SK-N-SH treated with all-trans-retinoic acid at 6 μM for 48 hours (cell line): ENCODE measurements around the gene A2M.

Source experiments
- ATAC-seq: fragments of 200-7000 bp; cut with Tn5 transposase; 3 replicates; pipeline ENCODE4 v1.9.1; 2020; ENCODE audit warnings: mild to moderate bottlenecking, moderate library complexity
- ARNTL ChIP-seq: fragments of 450-650 bp; formaldehyde crosslinking; IDR thresholded peaks from 2 replicates; pipeline ENCODE4 v1.5.0; 2020; ENCODE audit warnings: low read depth, mild to moderate bottlenecking, moderate library complexity, borderline replicate concordance
- BACH2 ChIP-seq: fragments of 250-450 bp; sonication (Bioruptor Pico); IDR thresholded peaks from 2 replicates; pipeline ENCODE4 v1.9.0; 2021; ENCODE audit warnings: mild to moderate bottlenecking, borderline replicate concordance
- CSDC2 ChIP-seq: fragments of 250-450 bp; sonication (Bioruptor Pico); IDR thresholded peaks from 2 replicates; pipeline ENCODE4 v1.5.0; 2020; ENCODE audit warnings: mild to moderate bottlenecking, moderate library complexity
- ESRRG ChIP-seq: fragments of 250-450 bp; sonication (Bioruptor Pico); IDR thresholded peaks from 2 replicates; pipeline ENCODE4 v1.6.1; 2021; ENCODE audit warnings: mild to moderate bottlenecking
- GLIS3 ChIP-seq: fragments of 250-450 bp; sonication (Bioruptor Pico); IDR thresholded peaks from 2 replicates; pipeline ENCODE4 v1.5.0; 2020; ENCODE audit warnings: mild to moderate bottlenecking, moderate library complexity
- ISL1 ChIP-seq: fragments of 250-450 bp; sonication (Bioruptor Pico); IDR thresholded peaks from 2 replicates; pipeline ENCODE4 v2.1.2; 2022; ENCODE audit warnings: mild to moderate bottlenecking, moderate library complexity
- OSR1 ChIP-seq: fragments of 250-450 bp; sonication (Bioruptor Pico); IDR thresholded peaks from 2 replicates; pipeline ENCODE4 v1.8.0; 2022; ENCODE audit warnings: moderate library complexity, mild to moderate bottlenecking, inconsistent platforms
- POU6F1 ChIP-seq: fragments of 250-450 bp; sonication (Bioruptor Pico); IDR thresholded peaks from 2 replicates; pipeline ENCODE4 v1.8.0; 2021; ENCODE audit warnings: low read depth, mild to moderate bottlenecking, moderate library complexity, borderline replicate concordance
- PPARA ChIP-seq: fragments of 250-450 bp; sonication (Bioruptor Pico); IDR thresholded peaks from 2 replicates; pipeline ENCODE4 v1.5.0; 2020; ENCODE audit warnings: mild to moderate bottlenecking, borderline replicate concordance
- RARB ChIP-seq: fragments of 250-450 bp; sonication (Bioruptor Pico); IDR thresholded peaks from 2 replicates; pipeline ENCODE4 v1.8.0; 2021; ENCODE audit warnings: mild to moderate bottlenecking, moderate library complexity
- SNAI2 ChIP-seq: fragments of 250-450 bp; sonication (Bioruptor Pico); IDR thresholded peaks from 2 replicates; pipeline ENCODE4 v1.5.0; 2020; ENCODE audit warnings: mild to moderate bottlenecking, moderate library complexity
- TOX ChIP-seq: fragments of 250-450 bp; sonication (Bioruptor Pico); IDR thresholded peaks from 2 replicates; pipeline ENCODE4 v1.8.0; 2021; ENCODE audit warnings: mild to moderate bottlenecking, moderate library complexity, borderline replicate concordance
- TSHZ2 ChIP-seq: fragments of 250-450 bp; sonication (Bioruptor Pico); IDR thresholded peaks from 2 replicates; pipeline ENCODE4 v1.5.0; 2020; ENCODE audit warnings: mild to moderate bottlenecking, moderate library complexity
- ZC3H10 ChIP-seq: fragments of 250-450 bp; sonication (Bioruptor Pico); IDR thresholded peaks from 2 replicates; pipeline ENCODE4 v1.5.1; 2021; ENCODE audit warnings: mild to moderate bottlenecking, moderate library complexity
- ZFP3 ChIP-seq: fragments of 250-450 bp; sonication (Bioruptor Pico); IDR thresholded peaks from 2 replicates; pipeline ENCODE4 v1.5.0; 2020; ENCODE audit warnings: mild to moderate bottlenecking, moderate library complexity
- ZFP30 ChIP-seq: fragments of 450-650 bp; formaldehyde crosslinking; IDR thresholded peaks from 2 replicates; pipeline ENCODE4 v1.5.0; 2022; ENCODE audit warnings: mild to moderate bottlenecking, moderate library complexity
- ZNF565 ChIP-seq: fragments of 450-650 bp; formaldehyde crosslinking; conservative IDR thresholded peaks from 2 replicates; pipeline ENCODE4 v1.5.0; 2020; ENCODE audit warnings: low read depth, mild to moderate bottlenecking, moderate library complexity
- ZNF70 ChIP-seq: fragments of 450-650 bp; formaldehyde crosslinking; IDR thresholded peaks from 2 replicates; pipeline ENCODE4 v1.5.0; 2020; ENCODE audit warnings: mild to moderate bottlenecking, moderate library complexity
- ZNF8 ChIP-seq: fragments of 450-650 bp; formaldehyde crosslinking; IDR thresholded peaks from 2 replicates; pipeline ENCODE4 v1.5.0; 2020; ENCODE audit warnings: mild to moderate bottlenecking, moderate library complexity
- TF ChIP-seq, protein P1 (sequence below): fragments of 250-450 bp; sonication (Bioruptor Pico); IDR thresholded peaks from 2 replicates; pipeline ENCODE4 v1.8.0; 2020; ENCODE audit warnings: mild to moderate bottlenecking, moderate library complexity, borderline replicate concordance
- TF ChIP-seq, protein P2 (sequence below): fragments of 250-450 bp; sonication (Bioruptor Pico); IDR thresholded peaks from 2 replicates; pipeline ENCODE4 v1.5.1; 2020; ENCODE audit warnings: low read depth, mild to moderate bottlenecking, moderate library complexity

The A2M gene

GRCh38 chr12:9090220-9090619 is 25.5 kb downstream of the A2M start:
- no peak for ATAC-seq
- no peak for TF ChIP-seq PPARA (CRISPR knock-in tag)
- no peak for TF ChIP-seq RARB (CRISPR knock-in tag)
- no peak for TF ChIP-seq ZC3H10 (CRISPR knock-in tag)
- TF ChIP-seq GLIS3 (CRISPR knock-in tag), result no peak
- TF ChIP-seq ESRRG, result no peak
- TF ChIP-seq TOX (CRISPR knock-in tag), result no peak
- TF ChIP-seq TSHZ2 (CRISPR knock-in tag), result no peak
- no peak for TF ChIP-seq ZFP3 (CRISPR knock-in tag)
- no peak for TF ChIP-seq SNAI2
- TF ChIP-seq ZFP30, result no peak
- TF ChIP-seq BACH2 (CRISPR knock-in tag), result no peak
- TF ChIP-seq CSDC2 (CRISPR knock-in tag), result no peak
- TF ChIP-seq, protein P1, sequence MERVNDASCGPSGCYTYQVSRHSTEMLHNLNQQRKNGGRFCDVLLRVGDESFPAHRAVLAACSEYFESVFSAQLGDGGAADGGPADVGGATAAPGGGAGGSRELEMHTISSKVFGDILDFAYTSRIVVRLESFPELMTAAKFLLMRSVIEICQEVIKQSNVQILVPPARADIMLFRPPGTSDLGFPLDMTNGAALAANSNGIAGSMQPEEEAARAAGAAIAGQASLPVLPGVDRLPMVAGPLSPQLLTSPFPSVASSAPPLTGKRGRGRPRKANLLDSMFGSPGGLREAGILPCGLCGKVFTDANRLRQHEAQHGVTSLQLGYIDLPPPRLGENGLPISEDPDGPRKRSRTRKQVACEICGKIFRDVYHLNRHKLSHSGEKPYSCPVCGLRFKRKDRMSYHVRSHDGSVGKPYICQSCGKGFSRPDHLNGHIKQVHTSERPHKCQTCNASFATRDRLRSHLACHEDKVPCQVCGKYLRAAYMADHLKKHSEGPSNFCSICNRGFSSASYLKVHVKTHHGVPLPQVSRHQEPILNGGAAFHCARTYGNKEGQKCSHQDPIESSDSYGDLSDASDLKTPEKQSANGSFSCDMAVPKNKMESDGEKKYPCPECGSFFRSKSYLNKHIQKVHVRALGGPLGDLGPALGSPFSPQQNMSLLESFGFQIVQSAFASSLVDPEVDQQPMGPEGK (CRISPR knock-in tag), result no peak
- no peak for TF ChIP-seq ISL1
- no peak for TF ChIP-seq ARNTL (CRISPR knock-in tag)
- no peak for TF ChIP-seq ZNF8 (CRISPR knock-in tag)
- no peak for TF ChIP-seq OSR1 (CRISPR knock-in tag)

DNA sequence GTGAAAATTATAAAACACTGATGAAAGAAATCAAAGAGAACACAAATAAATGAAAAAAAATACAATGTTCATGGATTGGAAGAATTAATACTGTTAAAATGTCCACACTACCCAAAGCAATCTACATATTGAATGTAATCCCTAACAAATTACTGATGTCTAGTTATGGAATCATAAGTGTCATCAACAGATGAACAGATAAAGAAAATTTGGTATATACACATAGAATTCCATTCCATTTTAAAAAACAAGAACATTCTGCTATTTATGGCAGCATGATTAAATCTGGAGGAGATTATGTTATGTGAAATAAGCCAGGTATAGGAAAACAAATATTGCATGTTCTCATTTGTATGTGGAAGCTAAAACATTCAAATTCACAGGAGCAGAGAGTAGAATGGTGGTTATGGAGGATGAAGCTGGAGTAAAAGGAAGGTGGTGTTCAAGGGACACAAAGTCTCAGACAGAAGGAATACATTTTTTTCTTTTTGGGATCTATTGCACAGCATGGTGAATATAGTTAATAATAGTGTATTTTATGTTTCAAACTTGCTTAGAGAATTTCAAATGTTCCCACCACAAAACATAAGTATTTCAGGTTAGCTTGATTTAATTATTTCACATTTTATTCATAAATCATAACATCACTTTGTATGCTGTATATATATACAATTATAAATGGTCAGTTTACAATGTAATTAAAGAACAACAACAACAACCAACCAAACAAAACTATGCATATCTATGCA is 28.5 kb downstream of the A2M start:
- TF ChIP-seq, protein P1 (CRISPR knock-in tag), result no peak
- TF ChIP-seq ZNF70 (CRISPR knock-in tag), result no peak
- TF ChIP-seq, protein P2, sequence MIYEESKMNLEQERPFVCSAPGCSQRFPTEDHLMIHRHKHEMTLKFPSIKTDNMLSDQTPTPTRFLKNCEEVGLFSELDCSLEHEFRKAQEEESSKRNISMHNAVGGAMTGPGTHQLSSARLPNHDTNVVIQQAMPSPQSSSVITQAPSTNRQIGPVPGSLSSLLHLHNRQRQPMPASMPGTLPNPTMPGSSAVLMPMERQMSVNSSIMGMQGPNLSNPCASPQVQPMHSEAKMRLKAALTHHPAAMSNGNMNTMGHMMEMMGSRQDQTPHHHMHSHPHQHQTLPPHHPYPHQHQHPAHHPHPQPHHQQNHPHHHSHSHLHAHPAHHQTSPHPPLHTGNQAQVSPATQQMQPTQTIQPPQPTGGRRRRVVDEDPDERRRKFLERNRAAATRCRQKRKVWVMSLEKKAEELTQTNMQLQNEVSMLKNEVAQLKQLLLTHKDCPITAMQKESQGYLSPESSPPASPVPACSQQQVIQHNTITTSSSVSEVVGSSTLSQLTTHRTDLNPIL, result no peak
- no peak for TF ChIP-seq ZNF565 (CRISPR knock-in tag)
- no peak for TF ChIP-seq GLIS3 (CRISPR knock-in tag)
- TF ChIP-seq POU6F1 (CRISPR knock-in tag), result no peak
- TF ChIP-seq TSHZ2 (CRISPR knock-in tag), result no peak
- no peak for TF ChIP-seq ARNTL (CRISPR knock-in tag)
- TF ChIP-seq ZNF8 (CRISPR knock-in tag), result no peak
- TF ChIP-seq OSR1 (CRISPR knock-in tag), result no peak
- TF ChIP-seq RARB (CRISPR knock-in tag), result no peak
- no peak for TF ChIP-seq ISL1
- ATAC-seq, result no peak
